ENCODE data around the gene SARM1. TPM values are rescaled to one million over a fixed set of nuclear protein-coding genes. Genes with fewer than 3 reads are reported as not detected.

SARM1 gene
- total RNA-seq, 1 donor from 2014 or later, result 2.4 TPM

DNA sequence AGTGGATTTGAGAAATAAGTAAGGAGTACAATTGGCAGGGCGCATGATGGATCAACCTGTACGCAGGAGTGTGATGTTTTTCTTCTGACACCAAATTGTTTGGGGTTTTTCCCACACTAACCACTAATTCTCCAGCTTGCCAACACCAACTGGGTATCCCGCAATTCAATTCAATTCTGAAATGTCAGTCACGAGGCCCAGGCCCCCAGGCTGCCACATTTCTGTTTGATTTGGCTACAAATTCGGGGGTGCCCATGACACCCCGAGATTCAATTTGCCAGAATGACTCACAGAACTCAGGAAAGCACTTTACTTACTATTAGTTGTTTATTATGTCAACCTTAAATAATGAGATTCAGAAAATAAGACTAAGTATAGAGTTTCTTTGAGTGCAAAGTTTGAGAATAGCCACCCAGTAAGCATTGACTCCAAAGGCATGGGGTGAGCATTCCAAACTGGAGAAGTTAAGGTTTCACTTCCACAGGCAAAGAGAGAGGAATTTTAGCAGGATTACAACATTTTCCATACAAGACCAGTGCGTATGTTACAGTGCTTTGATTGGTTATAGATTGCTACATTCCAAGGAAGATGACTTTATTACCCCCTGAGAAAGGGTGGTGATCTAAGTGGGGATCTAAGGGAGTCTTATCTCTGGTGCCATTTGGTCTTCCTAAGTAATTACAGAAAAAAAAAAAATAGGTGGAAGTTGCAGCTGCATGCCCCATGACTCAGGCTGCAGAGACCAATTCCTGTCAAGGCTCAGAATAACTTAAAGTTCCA, 23.0 kb downstream of the SARM1 start:
- peak in 1 of 2 donors; percentile 55 for DNase-seq (ENCODE audit: low read depth in 2 of 2)

- DNase-seq (ENCODE audit: low read depth in 2 of 2), result no peak
These were observed 23.9 kb downstream of the SARM1 start for GRCh38 chr17:28395426-28395825.

DNA sequence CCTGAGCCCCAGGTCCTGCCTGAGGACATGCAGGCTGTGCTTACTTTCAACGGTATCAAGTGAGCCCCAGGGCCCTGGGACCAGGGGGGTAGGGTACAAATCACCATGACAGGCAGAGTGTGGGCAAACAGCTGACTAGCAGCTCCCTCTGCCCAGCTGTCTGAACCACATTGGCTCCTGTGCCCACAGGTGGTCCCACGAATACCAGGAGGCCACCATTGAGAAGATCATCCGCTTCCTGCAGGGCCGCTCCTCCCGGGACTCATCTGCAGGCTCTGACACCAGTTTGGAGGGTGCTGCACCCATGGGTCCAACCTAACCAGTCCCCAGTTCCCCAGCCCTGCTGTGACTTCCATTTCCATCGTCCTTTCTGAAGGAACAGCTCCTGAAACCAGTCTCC, 24.5 kb downstream of the SARM1 start:
- no peak for DNase-seq (ENCODE audit: low read depth in 2 of 2)

GRCh38 chr17:28396635-28397239, 25.2 kb downstream of the SARM1 start:
- DNase-seq (ENCODE audit: low read depth in 2 of 2), result no peak

DNA sequence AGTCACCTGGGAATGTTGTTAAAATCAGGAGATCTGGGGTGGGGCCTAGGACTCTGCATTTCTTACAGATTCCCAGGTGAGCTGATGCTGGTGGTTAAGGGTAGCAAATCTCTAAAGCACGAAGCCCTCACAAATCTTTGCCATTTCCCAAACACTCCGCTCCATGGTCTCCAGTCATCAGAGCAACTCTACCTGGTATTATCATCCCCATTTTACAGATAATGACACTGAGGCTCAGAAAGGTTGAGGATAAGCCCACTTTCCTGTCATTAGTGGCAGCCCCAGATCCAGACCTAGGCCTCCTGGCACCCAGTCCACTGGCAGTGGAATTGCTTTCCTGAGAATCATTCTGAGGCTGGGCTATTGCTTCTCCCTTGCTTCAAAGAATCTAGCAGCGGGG, 25.8 kb downstream of the SARM1 start:
- DNase-seq (ENCODE audit: low read depth in 2 of 2), result no peak

DNA sequence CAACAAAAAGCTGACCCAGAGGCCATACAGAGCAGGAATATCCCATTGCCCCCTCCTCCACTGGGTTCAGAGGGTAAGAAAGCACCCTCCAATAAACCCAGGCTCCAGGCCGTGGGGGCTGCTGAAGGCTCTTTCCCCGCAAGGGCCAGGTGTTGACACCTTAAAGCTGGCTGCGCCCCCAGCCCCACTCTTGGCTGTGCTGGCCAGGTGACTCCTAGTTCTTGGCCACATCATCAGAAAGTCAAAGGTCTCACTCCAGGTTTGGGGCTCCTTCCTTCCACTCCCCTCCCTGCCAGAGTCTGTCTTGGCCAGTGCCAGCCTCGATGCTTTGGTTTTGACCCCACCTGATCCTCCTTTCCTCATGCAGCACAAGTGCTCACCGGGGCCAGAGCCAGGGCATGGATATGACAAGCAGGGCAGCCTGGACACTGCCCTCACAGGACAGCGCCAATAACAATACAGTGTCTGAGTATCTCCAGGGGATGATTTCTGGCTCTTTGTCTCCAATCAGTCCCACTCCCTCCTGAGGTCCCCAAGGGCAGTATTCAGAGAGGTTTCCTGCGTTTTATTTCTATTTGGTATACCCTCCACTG, 26.3 kb downstream of the SARM1 start:
- DNase-seq (ENCODE audit: low read depth in 2 of 2), result no peak

DNA sequence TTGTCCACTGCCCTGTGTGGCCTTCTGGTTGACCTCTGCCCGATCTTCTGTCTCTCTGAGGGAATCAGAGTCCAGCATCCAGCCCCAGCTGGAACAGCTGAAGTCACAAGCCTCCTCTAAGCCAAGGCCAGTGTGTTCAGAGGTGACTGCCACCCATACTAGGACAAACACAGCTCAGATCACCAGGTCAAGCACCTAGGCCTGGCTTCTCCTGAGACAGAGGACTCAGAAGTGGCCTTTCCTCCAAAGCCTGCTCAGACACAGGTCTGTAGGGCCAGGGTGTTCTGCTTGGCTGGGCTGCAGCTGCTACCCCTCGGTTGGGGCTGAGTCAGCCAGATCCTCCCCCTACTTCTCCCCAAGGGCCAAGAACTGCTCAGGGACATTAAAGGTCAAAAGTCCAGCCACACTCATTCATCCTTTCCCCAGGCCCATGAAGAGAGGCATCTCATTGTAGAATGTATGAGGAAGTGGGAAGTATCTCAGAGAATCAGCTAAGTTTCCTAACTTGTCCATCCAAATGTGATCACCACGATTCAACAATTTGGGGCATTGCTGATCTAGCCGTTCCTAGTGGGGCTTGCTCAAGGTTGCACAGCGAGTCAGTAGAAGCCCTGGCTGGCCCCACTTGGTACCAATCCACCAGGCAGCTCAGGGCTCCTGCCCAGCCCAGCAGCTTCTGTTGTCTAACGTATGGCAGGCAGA, 26.9 kb downstream of the SARM1 start:
- DNase-seq (ENCODE audit: low read depth in 2 of 2), result no peak

GRCh38 chr17:28399808-28400207, 28.3 kb downstream of the SARM1 start:
- DNase-seq (ENCODE audit: low read depth in 2 of 2), result no peak

DNA sequence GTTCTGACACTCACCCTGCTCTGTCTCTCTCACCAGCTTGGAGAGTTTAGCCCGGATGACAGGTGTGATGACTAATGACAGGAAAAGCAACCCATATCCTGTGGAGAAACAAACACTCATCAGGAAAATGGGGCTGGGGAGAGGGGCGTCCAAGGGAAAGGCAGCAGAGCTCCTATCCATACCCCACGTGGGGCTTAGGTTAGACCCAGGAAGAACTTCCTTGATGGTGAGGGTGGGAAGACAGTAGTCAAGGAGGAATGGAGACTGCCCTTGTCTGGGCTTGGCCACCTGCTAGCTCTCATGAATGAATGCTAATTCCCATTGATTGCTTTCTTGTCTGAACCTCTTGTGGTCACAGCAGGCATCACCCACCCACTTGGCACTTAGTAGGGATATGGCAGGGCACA, 30.7 kb downstream of the SARM1 start:
- no peak for DNase-seq (ENCODE audit: low read depth in 2 of 2)

GRCh38 chr17:28402844-28403243, 31.4 kb downstream of the SARM1 start:
- DNase-seq (ENCODE audit: low read depth in 2 of 2), result no peak

- no peak for DNase-seq (ENCODE audit: low read depth in 2 of 2)
These were observed 32.5 kb downstream of the SARM1 start for GRCh38 chr17:28404007-28404406.

DNA sequence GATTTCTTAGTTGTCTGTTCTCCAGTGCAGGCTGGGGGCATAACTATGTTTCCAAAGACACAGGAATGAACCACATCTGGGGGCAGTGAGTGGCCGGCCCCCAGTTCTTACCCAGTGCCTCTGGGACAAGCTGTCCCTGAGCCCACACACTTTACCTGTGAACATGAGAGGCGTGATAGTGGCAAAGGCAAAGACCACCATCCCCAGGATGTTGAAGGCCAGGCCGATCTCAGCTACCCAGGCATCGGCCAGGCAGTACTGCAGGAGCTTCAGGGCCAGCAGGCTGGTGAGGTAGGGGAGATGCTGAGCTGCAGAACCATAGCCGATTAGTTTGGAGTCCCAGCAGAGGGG, 32.9 kb downstream of the SARM1 start:
- no peak for DNase-seq (ENCODE audit: low read depth in 2 of 2)

DNA sequence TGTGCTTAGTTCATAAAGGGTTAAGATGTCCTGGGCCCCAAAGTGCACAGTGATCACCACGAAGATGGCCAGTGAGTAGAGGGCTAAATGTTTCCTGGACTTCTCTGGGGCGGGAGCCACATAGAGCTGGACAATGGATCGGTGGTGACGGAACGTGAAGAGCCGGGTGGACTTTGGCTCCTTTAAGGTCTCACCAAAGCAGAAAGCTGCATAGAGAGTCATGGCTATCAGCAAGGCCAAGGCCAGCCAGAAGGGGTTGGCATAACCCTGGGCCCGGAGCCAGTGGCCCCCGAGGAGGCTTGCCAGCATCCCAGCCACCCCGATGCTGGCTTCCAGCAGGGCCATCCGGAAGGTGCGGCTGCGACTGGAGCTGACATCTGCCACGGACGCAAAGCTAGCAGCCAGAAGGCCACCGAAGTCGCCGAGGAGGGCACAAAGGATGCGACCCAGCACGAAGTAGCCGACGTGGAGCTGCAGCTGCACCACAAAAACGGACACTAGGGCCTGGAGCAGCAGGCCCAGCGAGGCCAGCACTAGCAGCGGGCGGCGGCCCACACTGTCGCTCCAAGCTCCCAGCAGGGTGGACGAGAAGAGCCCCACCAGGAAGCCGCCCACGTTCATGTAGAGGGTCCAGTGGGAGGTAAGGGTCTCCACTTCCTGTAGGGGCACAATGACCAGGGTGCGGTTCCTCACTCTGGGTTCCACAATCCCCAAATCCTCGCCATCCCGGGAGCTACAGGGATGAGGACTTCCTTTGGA, 33.5 kb downstream of the SARM1 start:
- no peak for DNase-seq (ENCODE audit: low read depth in 2 of 2)

DNA sequence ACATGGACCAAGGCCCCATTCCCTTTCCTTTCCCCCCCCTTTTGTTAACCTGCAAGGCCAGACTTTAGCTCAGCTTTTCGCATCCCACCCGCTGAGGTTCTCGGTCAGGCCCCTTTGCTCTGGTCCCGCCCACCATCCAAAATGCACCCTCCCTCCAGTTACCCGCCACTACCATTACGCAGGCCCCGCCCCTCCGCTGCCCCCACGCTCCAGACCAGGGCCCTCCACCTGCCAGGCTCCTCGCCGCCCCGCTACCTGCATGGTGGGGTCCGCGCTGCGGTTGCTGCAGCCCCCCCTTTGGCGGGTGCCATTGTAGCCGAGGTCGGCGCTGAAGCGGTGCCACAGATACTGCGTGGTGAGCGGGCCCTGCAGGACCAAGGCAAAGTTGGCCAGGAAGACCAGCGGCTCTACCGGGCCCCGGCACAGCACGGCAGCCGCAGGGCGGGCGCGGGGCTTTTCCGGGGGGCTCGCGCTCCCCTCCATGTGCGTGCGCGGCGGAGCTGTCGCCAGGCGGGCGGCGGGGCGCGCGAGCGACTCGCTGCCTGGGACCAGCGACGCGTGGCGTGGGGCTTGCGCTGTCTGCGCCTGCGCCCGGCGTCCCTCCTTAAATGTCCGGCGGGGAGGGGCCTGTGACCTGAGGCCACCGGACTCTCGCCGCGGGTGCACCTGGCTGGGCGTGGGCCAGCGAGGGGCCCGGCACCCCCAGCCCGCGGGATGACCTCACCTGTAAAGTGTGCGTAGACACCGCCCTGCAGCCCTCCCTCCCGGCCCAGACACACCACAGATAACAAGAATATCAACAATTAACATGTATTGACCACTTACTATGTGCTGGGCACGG, 34.4 kb downstream of the SARM1 start, which contains the start of gene SLC46A1:
TSS of gene SLC46A1 (minus strand) at position 581 of the 841 bp plus-strand sequence. CDS start at position 483, 98 bp downstream.
- DNase-seq (ENCODE audit: low read depth in 2 of 2), result peak in 1 of 2 donors; percentile 28

DNA sequence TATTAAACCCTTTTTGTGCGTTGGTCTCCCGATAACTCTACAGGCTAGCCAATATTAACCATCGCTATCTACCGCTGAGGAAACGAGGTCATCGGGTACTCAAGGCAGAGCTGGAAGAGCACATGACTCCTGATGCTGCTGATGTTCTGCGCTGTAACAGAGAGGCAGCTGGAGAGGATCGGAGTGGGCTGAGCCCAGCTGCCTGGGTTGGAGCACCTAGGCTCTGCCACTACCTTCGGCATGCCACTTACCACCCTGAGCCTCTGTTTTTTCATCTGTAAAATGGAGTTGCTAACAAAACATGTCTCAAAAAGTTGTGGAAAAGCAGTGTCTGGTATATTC, 35.0 kb downstream of the SARM1 start:
- DNase-seq (ENCODE audit: low read depth in 2 of 2), result no peak

GRCh38 chr17:28407130-28407973, 35.9 kb downstream of the SARM1 start:
- DNase-seq (ENCODE audit: low read depth in 2 of 2), result no peak

- DNase-seq (ENCODE audit: low read depth in 2 of 2), result no peak
These were observed 36.4 kb downstream of the SARM1 start for GRCh38 chr17:28407974-28408306.

- no peak for DNase-seq (ENCODE audit: low read depth in 2 of 2)
These were observed 40.6 kb downstream of the SARM1 start for GRCh38 chr17:28412099-28412498.

GRCh38 chr17:28413804-28414203, 42.3 kb downstream of the SARM1 start:
- no peak for DNase-seq (ENCODE audit: low read depth in 2 of 2)

GRCh38 chr17:28415886-28416285, 44.4 kb downstream of the SARM1 start:
- no peak for DNase-seq (ENCODE audit: low read depth in 2 of 2)
